Retinal pigment epithelial cell (primary cell): Measurements from ENCODE around the gene ALKBH2.

Experiments used
- DNase-seq: peaks from one replicate; pipeline ENCODE4 v3.0.0-alpha.2; 2010; ENCODE audit warnings: low read depth
- H3K4me3 ChIP-seq: 2 replicates; pipeline ENCODE4 v1.5.1; 2011; ENCODE audit warnings: mild to moderate bottlenecking, low read length, control low read depth, moderate library complexity
- CTCF ChIP-seq: conservative IDR thresholded peaks from 2 replicates; pipeline ENCODE4 v1.5.1; 2011; ENCODE audit warnings: low read depth, low read length, control low read depth, inconsistent platforms

The ALKBH2 gene

DNA sequence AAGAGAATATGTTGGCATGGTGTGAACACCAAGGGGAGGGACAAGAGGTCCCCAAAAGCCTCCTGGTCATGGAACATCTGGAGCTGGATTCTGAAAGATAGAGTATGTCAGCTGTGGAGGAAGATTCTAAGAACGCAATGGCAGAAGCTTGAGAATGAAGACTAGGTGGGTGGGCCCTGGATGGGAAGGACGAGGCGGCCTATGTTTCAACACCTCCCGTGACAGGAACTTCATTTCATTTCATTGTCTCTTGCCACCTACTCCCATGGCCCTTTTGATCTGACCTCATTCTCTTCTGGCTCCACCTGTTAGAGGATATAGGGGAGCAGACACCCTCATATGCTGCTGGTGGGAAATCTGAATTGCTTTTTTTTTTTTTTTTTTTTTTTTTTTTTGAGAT lies 7.5 kb upstream of the ALKBH2 start:
- no peak overlapping the region for H3K4me3 ChIP-seq
- no peak for DNase-seq
- TF ChIP-seq CTCF = no peak

DNA sequence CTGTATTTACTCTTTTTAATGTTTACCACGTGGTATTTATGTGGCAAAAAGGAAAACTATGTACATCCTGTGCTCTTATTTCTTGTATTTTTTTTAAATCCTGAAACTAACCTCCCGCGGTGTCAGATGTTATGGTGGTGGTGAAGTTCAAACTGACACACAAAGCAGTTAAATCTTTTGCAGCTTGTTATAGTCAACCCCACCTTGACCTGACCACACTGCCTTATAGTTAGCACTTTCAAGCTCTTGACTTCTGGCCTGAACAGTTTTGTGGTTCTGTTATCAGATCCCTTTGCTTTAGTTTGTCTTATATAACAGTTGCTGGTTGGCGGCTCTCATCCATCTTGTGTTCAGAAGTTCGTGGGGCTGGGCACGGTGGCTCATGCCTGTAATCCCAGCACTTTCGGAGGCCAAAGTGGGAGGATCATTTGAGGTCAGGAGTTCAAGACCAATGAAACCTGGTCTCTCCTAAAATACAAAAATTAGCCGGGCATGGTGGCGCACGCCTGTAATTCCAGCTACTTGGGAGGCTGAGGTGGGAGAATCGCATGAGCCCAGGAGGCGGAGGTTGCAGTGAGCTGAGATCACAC lies 6.3 kb upstream of the ALKBH2 start:
- H3K4me3 ChIP-seq = peak overlapping the region; percentile 81
- TF ChIP-seq CTCF = no peak
- no peak for DNase-seq

DNA sequence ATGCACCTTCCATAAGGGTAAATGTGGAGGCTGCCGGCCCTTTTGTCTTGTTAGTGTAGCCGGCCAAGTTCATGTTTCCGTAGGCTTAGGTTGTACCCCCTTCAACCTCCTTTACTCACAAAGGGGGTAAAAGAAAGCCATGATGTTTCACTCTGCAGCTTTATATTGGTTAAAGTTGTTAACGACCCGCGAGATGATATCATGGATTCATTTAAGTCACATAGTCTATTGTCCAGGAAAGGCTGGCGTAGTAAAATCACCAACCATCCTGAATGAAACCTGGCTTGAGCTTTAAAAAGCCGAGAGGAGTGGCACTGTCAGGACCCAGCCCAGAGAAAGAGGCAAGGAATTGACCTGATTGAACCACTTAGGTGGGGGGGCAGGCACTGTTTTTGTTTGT lies 5.4 kb upstream of the ALKBH2 start:
- no peak for TF ChIP-seq CTCF
- no peak for DNase-seq
- H3K4me3 ChIP-seq = peak overlapping the region; percentile 81

DNA sequence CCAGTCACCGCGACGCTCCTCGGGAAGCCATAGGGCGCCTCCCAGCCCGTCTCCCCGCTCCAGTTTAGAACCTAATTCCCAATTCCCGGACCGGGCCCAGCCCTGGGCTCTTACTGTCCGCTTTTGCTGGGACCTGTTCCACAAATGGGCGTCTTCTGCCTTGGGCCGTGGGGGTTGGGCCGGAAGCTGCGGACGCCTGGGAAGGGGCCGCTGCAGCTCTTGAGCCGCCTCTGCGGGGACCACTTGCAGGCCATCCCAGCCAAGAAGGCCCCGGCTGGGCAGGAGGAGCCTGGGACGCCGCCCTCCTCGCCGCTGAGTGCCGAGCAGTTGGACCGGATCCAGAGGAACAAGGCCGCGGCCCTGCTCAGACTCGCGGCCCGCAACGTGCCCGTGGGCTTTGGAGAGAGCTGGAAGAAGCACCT lies 4.9 kb upstream of the ALKBH2 start:
- no peak for DNase-seq
- peak overlapping the region; percentile 81 for H3K4me3 ChIP-seq
- TF ChIP-seq CTCF = no peak

- no peak for TF ChIP-seq CTCF
- DNase-seq = peak; percentile 68
- peak within 1 kb of the TSS; percentile 81 for H3K4me3 ChIP-seq
Observed at GRCh38 chr12:109097435-109098182, 4.3 kb upstream of the ALKBH2 start, which contains the start of gene UNG. UNG (plus strand) TSS chr12:109097597; CDS start chr12:109097680, 83 bp downstream.

GRCh38 chr12:109097140-109097434 lies 3.8 kb upstream of the ALKBH2 start:
- no peak for TF ChIP-seq CTCF
- DNase-seq = no peak
- H3K4me3 ChIP-seq = peak overlapping the region; percentile 58

DNA sequence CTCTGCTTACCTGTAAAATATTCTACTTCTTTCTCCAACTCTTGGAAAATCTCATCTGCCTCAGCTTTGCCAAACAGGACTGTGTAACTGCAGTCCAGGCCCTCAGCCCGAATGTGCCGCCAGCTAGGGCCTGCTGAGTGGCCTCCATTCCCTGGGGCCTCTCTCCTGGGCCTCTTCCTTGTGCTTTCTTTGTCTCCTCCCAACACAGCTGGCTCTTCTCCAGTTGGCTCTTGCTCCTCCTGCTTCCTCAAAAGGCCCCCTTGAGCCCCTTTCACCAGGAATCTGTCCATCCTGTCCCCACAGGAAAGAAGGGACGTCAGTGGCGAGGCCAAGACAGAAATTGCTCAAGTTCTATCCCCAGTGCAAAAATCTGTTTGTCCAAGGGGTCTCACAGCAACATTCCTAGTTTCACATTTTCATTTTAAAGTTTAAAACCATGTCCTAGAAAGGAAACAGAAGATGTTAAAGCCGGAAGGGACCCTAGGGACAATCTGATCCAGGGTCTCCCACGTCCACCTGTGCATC lies 713 bp downstream of the ALKBH2 start:
- no peak for DNase-seq
- peak overlapping the region; percentile 59 for H3K4me3 ChIP-seq
- TF ChIP-seq CTCF = no peak
